K562 treated with DMSO at 1 percent for 4 hours (cell line): ENCODE results near the gene LONP1. TPM values are rescaled to one million over a fixed set of nuclear protein-coding genes. Genes with fewer than 3 reads are reported as not detected.

Source experiments
- total RNA-seq: library from RNA; unstranded; fragments of 300-600 nt; gene quantifications from 2 replicates; pipeline ENCODE4 v1.2.3, GENCODE V29; 2022; ENCODE audit not compliant: insufficient read depth

Gene LONP1
- total RNA-seq, result 277 and 318 TPM in 2 replicates

DNA sequence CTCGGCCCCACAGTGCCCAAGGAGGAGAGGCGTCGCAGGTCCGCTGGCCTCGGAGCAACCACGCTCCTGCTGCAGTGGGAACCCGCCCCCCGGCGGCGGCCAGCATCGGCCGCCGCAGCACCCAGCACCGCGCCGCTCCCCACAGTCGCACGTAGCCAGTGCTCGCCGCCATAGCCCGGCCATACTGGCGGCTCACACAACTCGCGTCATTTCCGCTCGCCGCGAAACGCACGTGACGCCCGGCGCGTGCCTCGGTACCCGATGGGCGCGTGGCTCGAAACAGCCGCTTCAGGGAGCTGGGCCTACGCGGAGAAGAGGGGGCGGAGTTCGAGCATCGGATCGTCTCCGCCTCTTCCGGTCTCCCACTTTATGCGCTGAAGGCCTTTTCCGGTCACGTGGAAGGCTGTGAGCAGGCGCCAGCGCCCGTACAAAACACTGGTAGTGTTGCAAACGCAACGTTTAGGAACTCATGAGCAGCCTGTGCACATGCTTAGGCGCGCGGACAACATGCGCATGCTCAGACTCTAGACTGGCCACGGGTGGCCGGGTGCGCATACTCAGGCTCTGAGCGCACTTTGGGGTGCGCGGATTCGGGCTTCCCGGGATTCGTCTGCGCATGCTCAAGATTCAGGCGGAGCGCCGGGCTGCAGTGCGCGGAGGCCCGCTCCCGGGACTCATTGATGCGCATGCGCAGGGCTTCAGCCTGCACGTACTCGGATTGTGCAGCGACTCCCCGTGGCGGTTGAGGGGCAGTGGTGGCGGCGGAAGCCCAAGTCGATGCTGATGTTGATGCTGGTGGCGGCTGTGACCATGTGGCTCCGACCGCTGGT lies at the start of gene LONP1, which contains the start of gene CATSPERD:
LONP1 (minus strand) TSS at position 186 of the 830 bp plus-strand sequence; CDS start at position 172, 14 bp downstream.
CATSPERD (plus strand) TSS at position 677 of the 830 bp plus-strand sequence; CDS start at position 778, 101 bp downstream.

GRCh38 chr19:5690125-5690954 lies 29.6 kb downstream of the LONP1 start, which contains the start of gene RPL36:
Gene RPL36, plus strand, starts transcription at chr19:5690295. Its CDS starts 213 bp downstream, at chr19:5690508.

GRCh38 chr19:5680437-5681368 lies 39.2 kb downstream of the LONP1 start, which contains the start of the genes HSD11B1L and MICOS13:
Gene HSD11B1L, plus strand, starts transcription at chr19:5681027. Its CDS starts 3,806 bp downstream, at chr19:5684833.
Gene MICOS13, minus strand, starts transcription at chr19:5680516. Its CDS starts 30 bp downstream, at chr19:5680486.

Other genes with a start within 250 kb of the LONP1 start
- 1.8 and 3.0 TPM in 2 replicates for gene TINCR, start 152.2 kb downstream of the LONP1 start, total RNA-seq
- 55.5 and 80.7 TPM in 2 replicates for gene SAFB2, start 97.4 kb downstream of the LONP1 start, total RNA-seq
- gene SAFB, start 97.1 kb downstream of the LONP1 start, total RNA-seq, result 108 and 141 TPM in 2 replicates
- 34.1 and 41.8 TPM in 2 replicates for gene MICOS13, start 39.6 kb downstream of the LONP1 start, total RNA-seq
- gene HSD11B1L, start 39.1 kb downstream of the LONP1 start, total RNA-seq, result 7.8 and 11.4 TPM in 2 replicates
- 1,206 and 1,238 TPM in 2 replicates for gene RPL36, start 29.9 kb downstream of the LONP1 start, total RNA-seq
- gene CATSPERD, start 491 bp upstream of the LONP1 start, total RNA-seq, result not detected in 2 replicates
- 2.1 and 2.6 TPM in 2 replicates for gene PRR22, start 64.6 kb upstream of the LONP1 start, total RNA-seq
- gene DUS3L, start 71.0 kb upstream of the LONP1 start, total RNA-seq, result 65.0 and 88.9 TPM in 2 replicates
- gene NRTN, start 84.9 kb upstream of the LONP1 start, total RNA-seq, result 17.2 and 19.6 TPM in 2 replicates
- gene FUT6, start 119.6 kb upstream of the LONP1 start, total RNA-seq, result not detected in 2 replicates
- 0.65 TPM in 1 of 2 replicates, not detected in the other for gene FUT3, start 131.3 kb upstream of the LONP1 start, total RNA-seq
- not detected in 2 replicates for gene FUT5, start 150.4 kb upstream of the LONP1 start, total RNA-seq
- gene NDUFA11, start 183.6 kb upstream of the LONP1 start, total RNA-seq, result 619 and 681 TPM in 2 replicates
- gene VMAC, start 184.7 kb upstream of the LONP1 start, total RNA-seq, result 1.1 and 2.0 TPM in 2 replicates
- 9.7 and 12.0 TPM in 2 replicates for gene CAPS, start 194.1 kb upstream of the LONP1 start, total RNA-seq